Right lobe of liver (tissue), 4 donors: ENCODE measurements around the gene TRIO.

Experiments
- POLR2A ChIP-seq: fragments of 450-650 bp; IDR thresholded peaks from one replicate; pipeline ENCODE4 v1.6.1; 2017; ENCODE audit warnings: antibody characterized with exemption, mild to moderate bottlenecking
- TF ChIP-seq, protein P1 (sequence below), 4 donors: fragments of 200-600 bp in 3 of 4; fragments of 450-650 bp in 1 of 4; IDR thresholded peaks; one replicate each; pipeline versions ENCODE4 v1.5.1 to v1.8.0; 2016 to 2022; ENCODE audit warnings: antibody characterized with exemption in 4 of 4, mild to moderate bottlenecking in 2 of 4
- donor health status: DM: no; HTN: no; CAD: no.
- donor health status: DM: no; HTN: no; CAD: no.
- donor health status: DM: no; HTN: yes; CAD: no.

DNA sequence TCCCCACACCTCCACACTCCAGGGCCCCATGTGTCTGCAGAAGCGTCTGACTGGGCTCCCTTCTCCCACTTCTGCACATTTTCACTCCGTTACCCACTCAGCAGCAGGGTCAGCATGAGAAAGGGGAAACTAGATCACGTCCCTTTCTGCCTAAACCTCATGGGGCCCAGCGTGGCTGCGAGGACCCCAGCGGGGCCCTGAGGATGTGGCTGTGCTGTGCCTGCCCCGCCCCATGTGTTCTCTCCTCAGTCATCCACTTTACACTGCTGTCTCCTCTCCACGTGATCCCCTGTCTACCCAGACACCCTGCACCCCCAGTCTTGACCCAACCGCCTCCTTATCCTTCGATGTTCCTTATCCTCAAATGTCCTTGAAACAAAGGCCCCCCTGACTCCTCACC lies 378.6 kb downstream of the TRIO start:
- TF ChIP-seq, protein P1, sequence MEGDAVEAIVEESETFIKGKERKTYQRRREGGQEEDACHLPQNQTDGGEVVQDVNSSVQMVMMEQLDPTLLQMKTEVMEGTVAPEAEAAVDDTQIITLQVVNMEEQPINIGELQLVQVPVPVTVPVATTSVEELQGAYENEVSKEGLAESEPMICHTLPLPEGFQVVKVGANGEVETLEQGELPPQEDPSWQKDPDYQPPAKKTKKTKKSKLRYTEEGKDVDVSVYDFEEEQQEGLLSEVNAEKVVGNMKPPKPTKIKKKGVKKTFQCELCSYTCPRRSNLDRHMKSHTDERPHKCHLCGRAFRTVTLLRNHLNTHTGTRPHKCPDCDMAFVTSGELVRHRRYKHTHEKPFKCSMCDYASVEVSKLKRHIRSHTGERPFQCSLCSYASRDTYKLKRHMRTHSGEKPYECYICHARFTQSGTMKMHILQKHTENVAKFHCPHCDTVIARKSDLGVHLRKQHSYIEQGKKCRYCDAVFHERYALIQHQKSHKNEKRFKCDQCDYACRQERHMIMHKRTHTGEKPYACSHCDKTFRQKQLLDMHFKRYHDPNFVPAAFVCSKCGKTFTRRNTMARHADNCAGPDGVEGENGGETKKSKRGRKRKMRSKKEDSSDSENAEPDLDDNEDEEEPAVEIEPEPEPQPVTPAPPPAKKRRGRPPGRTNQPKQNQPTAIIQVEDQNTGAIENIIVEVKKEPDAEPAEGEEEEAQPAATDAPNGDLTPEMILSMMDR (IDR thresholded peaks at IDR 0.05): no peak
- no peak for TF ChIP-seq POLR2A
